ENCODE measurements around the gene SPACDR. TPM values are rescaled to one million over a fixed set of nuclear protein-coding genes. Genes with fewer than 3 reads are reported as not detected.

SPACDR gene
- total RNA-seq, 4 donors from 2014 or later = 0.78 TPM; not detected in 3

DNA sequence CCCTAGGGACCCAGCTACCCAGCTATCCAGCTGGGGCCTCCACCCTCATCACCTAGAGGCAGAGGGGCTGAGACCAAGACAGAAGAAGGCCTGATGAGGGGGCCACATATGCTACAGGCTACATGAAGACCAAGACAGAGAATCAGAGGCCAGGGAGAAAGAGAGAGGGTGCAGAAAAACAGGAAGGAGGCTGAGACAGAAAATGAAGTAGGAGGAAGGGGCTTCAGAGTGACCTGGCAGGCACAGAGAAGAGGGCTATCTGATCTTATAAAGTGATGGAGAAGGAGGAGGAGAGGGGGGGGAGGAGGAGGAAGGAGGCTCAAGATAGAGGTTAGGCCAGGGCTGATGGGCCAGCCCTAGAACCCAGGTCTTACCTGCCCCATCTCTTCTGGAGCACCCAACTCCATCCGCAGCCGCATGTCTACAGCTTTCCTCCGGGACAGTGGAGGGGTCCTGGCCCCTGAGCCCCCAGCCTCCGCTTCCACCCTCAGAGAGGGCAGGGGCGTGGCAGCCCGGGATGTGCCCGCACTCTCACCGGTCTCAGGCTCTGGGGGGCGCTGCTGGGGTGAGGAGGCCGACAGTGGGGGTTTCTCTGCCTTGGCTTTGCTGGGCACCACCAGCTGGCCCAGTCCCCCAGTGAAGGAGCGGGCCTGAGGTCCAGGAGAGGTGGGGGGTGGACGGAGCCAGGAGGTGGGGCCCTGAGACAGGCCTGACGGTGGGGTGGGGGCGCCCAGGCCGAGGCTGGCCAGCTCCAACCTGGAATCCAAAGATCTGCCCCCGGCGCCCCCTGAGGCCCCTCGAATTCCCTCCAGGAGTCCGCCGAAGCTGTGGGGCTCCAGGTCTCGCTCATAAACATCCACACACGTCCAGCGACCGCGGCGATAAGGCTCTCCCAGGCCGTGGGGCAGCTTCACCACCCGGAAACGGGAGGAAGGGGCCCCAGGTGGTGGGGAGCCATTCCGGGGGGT is 13.1 kb upstream of the SPACDR start:
- Histone ChIP-seq H3K4me1 (peaks cover 63 to 68% (median 67%) of the 10 kb centered on the region in 4 donors), H3K27me3 (no peaks in the 10 kb centered on the region), H3K4me3 (peak overlapping the region; percentile 79 to 100 (median 91)), H3K9me3 (no peaks in the 10 kb centered on the region), H3K27ac (replicated peaks in 1 of 4) (peak overlapping the region; percentile 91 to 97 (median 94)), H3K36me3 (peaks cover 5 to 35% (median 21%) of the 10 kb centered on the region in 4 donors)
- WGBS = 37% methylated on average over 4 of the region's 30 CpGs
- DNase-seq (ENCODE audit: extremely low spot score) = no peak
- intact Hi-C loops (cut with DNase I) = loop anchor here (10.0 kb wide), 1 partner anchor 218 kb away; the partner anchor contains the start of gene GIGYF1
- TF ChIP-seq, protein P1, sequence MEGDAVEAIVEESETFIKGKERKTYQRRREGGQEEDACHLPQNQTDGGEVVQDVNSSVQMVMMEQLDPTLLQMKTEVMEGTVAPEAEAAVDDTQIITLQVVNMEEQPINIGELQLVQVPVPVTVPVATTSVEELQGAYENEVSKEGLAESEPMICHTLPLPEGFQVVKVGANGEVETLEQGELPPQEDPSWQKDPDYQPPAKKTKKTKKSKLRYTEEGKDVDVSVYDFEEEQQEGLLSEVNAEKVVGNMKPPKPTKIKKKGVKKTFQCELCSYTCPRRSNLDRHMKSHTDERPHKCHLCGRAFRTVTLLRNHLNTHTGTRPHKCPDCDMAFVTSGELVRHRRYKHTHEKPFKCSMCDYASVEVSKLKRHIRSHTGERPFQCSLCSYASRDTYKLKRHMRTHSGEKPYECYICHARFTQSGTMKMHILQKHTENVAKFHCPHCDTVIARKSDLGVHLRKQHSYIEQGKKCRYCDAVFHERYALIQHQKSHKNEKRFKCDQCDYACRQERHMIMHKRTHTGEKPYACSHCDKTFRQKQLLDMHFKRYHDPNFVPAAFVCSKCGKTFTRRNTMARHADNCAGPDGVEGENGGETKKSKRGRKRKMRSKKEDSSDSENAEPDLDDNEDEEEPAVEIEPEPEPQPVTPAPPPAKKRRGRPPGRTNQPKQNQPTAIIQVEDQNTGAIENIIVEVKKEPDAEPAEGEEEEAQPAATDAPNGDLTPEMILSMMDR (IDR thresholded peaks at IDR 0.05) = peak in 2 of 3 experiments; percentile 18 to 19
- no peak for TF ChIP-seq EP300 (IDR thresholded peaks at IDR 0.05)
- TF ChIP-seq POLR2A (IDR thresholded peaks at IDR 0.05; ENCODE audit: low read depth) = no peak
- no peak for TF ChIP-seq POLR2AphosphoS5 (IDR thresholded peaks at IDR 0.05)

DNA sequence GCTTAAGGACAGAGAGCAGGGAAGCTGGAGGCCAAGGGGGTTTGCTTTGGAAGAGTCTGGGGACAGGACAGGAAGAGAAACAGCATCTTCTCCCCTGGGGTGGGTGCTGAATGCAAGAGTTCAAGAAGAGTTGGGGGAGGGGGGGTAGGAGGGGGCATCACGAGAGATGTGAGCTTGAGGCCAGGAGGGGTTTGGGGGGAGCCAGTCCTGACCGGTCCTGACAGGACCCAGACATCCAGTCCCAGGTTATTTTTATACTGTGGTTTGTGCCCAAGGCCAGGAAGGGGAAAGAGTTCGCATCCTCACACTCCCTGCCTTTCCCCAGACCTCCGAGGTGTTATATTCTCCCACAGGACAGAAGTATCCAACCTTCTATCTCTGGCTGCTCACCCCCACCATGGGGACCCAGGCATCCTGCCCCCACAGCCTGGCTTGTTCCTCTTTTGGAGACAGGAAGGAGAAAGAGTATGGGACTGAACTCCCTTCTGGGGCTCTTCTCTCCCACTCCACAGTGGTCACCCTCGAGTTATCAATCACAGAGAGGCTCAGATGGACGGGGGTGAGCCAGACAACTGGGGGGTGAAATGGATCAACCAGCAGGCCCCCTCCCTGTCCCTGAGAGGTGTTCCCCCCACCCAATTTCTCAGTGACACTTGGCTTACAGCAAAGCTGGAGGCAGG is 12.2 kb upstream of the SPACDR start:
- Histone ChIP-seq H3K9me3 (no peaks in the 10 kb centered on the region), H3K36me3 (peaks cover 5 to 44% (median 25%) of the 10 kb centered on the region in 4 donors), H3K4me3 (peak overlapping the region; percentile 79 to 100 (median 91)), H3K4me1 (peaks cover 72 to 77% (median 74%) of the 10 kb centered on the region in 4 donors), H3K27ac (replicated peaks in 1 of 4) (peak overlapping the region; percentile 67 to 97 (median 92)), H3K27me3 (no peaks in the 10 kb centered on the region)
- 13% methylated on average over 6 of the region's 6 CpGs for WGBS
- TF ChIP-seq POLR2AphosphoS5 (IDR thresholded peaks at IDR 0.05) (no peak), EP300 (IDR thresholded peaks at IDR 0.05) (no peak), POLR2A (IDR thresholded peaks at IDR 0.05; ENCODE audit: low read depth) (no peak)
- TF ChIP-seq, protein P1 (IDR thresholded peaks at IDR 0.05) = no peak
- DNase-seq (ENCODE audit: extremely low spot score) = no peak
- intact Hi-C loops (cut with DNase I) = loop anchor here (10.0 kb wide), 1 partner anchor 219 kb away; the partner anchor contains the start of gene GIGYF1

DNA sequence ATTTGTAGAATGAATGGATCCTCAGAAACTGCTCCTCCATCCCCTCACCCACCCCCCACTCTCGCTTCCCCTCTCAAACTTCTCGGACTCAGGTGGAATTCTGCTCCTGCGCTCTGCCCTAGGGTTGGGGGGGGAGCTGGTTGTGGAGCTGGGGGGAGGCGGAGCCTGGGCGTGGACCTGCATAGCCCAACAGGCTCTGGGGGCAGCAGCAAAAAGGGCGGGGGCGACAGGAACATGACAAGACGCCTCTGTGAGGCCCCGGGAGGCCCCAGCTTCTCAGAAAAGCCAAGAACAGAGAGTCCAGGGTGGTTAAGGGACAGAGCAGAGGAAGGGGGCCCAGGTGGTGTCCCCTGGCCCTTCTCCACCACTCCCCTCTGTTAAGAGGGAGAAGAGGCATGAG is 11.5 kb upstream of the SPACDR start:
- TF ChIP-seq, protein P1 (IDR thresholded peaks at IDR 0.05) = no peak
- TF ChIP-seq POLR2AphosphoS5 (IDR thresholded peaks at IDR 0.05) (no peak), POLR2A (IDR thresholded peaks at IDR 0.05; ENCODE audit: low read depth) (no peak), EP300 (IDR thresholded peaks at IDR 0.05) (no peak)
- intact Hi-C loops (cut with DNase I) = loop anchor here (10.0 kb wide), 1 partner anchor 219 kb away; the partner anchor contains the start of gene GIGYF1

DNA sequence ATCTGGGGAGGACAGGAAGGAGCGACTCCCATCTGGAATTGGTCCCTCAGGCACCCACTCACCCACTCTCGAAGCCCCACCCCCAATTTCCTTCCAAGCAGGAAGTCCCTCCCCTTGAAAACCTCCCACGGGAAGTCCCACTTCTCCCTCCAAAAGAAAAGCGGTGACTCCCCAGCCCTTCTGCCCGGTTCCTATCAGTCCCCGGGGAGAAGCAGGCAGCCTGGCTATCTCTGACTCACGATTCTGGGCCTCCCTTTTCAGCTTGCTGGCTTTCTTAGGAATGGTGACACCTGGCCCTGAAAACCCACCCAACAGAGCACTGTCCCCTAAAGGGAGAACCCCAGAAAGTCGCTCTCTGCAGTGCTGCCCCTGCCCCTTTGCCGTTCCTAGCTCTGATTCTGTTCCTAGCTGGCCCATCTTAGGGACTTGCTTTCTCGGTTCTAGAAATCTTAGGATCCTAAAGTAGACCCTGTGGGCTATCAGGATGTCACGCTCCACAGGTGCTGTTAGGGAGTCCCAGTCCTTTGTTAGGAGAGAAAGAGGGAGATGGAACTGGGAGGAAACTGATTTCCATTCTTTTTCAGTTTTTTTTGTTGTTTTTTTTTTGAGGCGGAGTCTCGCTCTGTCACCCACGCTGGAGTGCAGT is 8.9 kb upstream of the SPACDR start:
- Histone ChIP-seq H3K36me3 (peaks cover 5 to 70% (median 44%) of the 10 kb centered on the region in 4 donors), H3K27ac (replicated peaks in 1 of 4) (peak overlapping the region; percentile 48 to 63 (median 56)), H3K4me1 (peaks cover 70 to 95% (median 89%) of the 10 kb centered on the region in 4 donors), H3K4me3 (no peak overlapping the region), H3K27me3 (no peaks in the 10 kb centered on the region), H3K9me3 (no peaks in the 10 kb centered on the region)
- 52% methylated on average over 14 of the region's 14 CpGs for WGBS
- intact Hi-C loops (cut with DNase I) = loop anchor here (10.0 kb wide), 1 partner anchor 222 kb away; the partner anchor contains the start of gene GIGYF1
- no peak for TF ChIP-seq POLR2A (IDR thresholded peaks at IDR 0.05; ENCODE audit: low read depth)
- TF ChIP-seq POLR2AphosphoS5 (IDR thresholded peaks at IDR 0.05) = no peak
- TF ChIP-seq, protein P1 (IDR thresholded peaks at IDR 0.05) = no peak
- no peak for TF ChIP-seq EP300 (IDR thresholded peaks at IDR 0.05)
- DNase-seq (ENCODE audit: extremely low spot score) = no peak

More for the DNA sequence above, 11.5 kb upstream of the SPACDR start:
- WGBS = 32% methylated on average over 9 of the region's 9 CpGs
- H3K27ac ChIP-seq (replicated peaks in 1 of 4) = peak overlapping the region; percentile 67 to 97 (median 92)
- H3K36me3 ChIP-seq = peaks cover 5 to 51% (median 29%) of the 10 kb centered on the region in 4 donors
- peak overlapping the region; percentile 79 to 100 (median 91) for H3K4me3 ChIP-seq
- H3K27me3 ChIP-seq = no peaks in the 10 kb centered on the region
- no peaks in the 10 kb centered on the region for H3K9me3 ChIP-seq
- peaks cover 74 to 84% (median 78%) of the 10 kb centered on the region in 4 donors for H3K4me1 ChIP-seq
- no peak for DNase-seq (ENCODE audit: extremely low spot score)

Data from esophagus muscularis mucosa (tissue), 4 donors.